Measurements from ENCODE around the gene SLC2A4RG. TPM values are rescaled to one million over a fixed set of nuclear protein-coding genes. Genes with fewer than 3 reads are reported as not detected.

Gene SLC2A4RG
- total and polyA plus RNA-seq, 2 of the 4 experiments (the other 2 are of a cell fraction), result 5.0 to 50.3 TPM

GRCh38 chr20:63746751-63747315 lies 7.3 kb downstream of the SLC2A4RG start:
- H3K23ac ChIP-seq (ENCODE audit: low read depth, low read length), result no peak overlapping the region
- no peak overlapping the region for H3K27ac ChIP-seq (ENCODE audit: insufficient read depth, low read length)
- no TSS peak for BruUV-seq (replicated peaks)
- no peak overlapping the region for H2AK9ac ChIP-seq (replicated peaks; ENCODE audit: low read depth, low read length, poor library complexity)
- H3K14ac ChIP-seq (replicated peaks; ENCODE audit: low read depth, low read length), result no peak overlapping the region
- POLR2A ChIA-PET (ENCODE audit: unreplicated experiment), result no interaction called here
- peaks cover 24% of the 10 kb centered on the region; the same call in 1 of the 2 replicates for H3K36me3 ChIP-seq (ENCODE audit: control insufficient read depth, insufficient read depth, low read length)
- 95% methylated on average over 11 of the region's 47 CpGs; no CpG with 5 or more reads in 1 of the 2 experiments for WGBS, 2 experiments (ENCODE audit: extremely low coverage in 2 of 2, insufficient read length in 1 of 2)
- dilution Hi-C loops (cut with HindIII; ENCODE audit: low sequenced_read_pairs, unreplicated experiment) (no loop called here), in situ Hi-C loops (cut with MboI; ENCODE audit: low sequenced_read_pairs) (no loop called here), intact Hi-C loops (cut with micrococcal nuclease) (no loop called here)
- no peak overlapping the region for H3K4me2 ChIP-seq (ENCODE audit: low read depth, low read length)
- no peak overlapping the region for H2BK120ac ChIP-seq (ENCODE audit: low read depth, low read length)
- H3K56ac ChIP-seq (ENCODE audit: extremely low read depth, insufficient read depth, low read length), result no peak overlapping the region
- no peak overlapping the region for H3K4me3 ChIP-seq (ENCODE audit: insufficient read depth, low read depth, low read length)
- no peak overlapping the region for H2BK20ac ChIP-seq (ENCODE audit: low read depth, low read length)
- no peak overlapping the region for H3K4ac ChIP-seq (ENCODE audit: low read depth, low read length)
- ATAC-seq (ENCODE audit: low read depth) (no peak), DNase-seq (no peak)
- no peaks in the 10 kb centered on the region; the same call in 1 of the 2 replicates for H4K20me1 ChIP-seq (ENCODE audit: insufficient read depth, low read length)
- CTCF ChIA-PET, result no interaction called here
- H3K9me3 ChIP-seq (ENCODE audit: control insufficient read depth, insufficient read depth, low read length), result no peaks in the 10 kb centered on the region
- no peak overlapping the region for H2BK15ac ChIP-seq (ENCODE audit: low read depth, low read length)
- no peak overlapping the region for H2AFZ ChIP-seq (replicated peaks; ENCODE audit: low read length, poor library complexity)
- H3K79me1 ChIP-seq (ENCODE audit: low read depth in 1 of 2, low read length in 2 of 2), result peaks cover 0 to under 1% of the 10 kb centered on the region in 2 experiments; a peak in 1 of 4 replicates
- no peaks in the 10 kb centered on the region for H3K4me1 ChIP-seq (ENCODE audit: control insufficient read depth, insufficient read depth, low read length)
- no peak overlapping the region for H2AK5ac ChIP-seq (ENCODE audit: low read depth, low read length)
- H3K27me3 ChIP-seq (ENCODE audit: control insufficient read depth, insufficient read depth, low read length), result no peaks in the 10 kb centered on the region
- H4K5ac ChIP-seq (ENCODE audit: low read depth, low read length), result no peak overlapping the region
- TF ChIP-seq MAFK (IDR thresholded peaks at IDR 0.05; ENCODE audit: low read depth, low read length), result no peak
- no peak for TF ChIP-seq NFE2L2 (IDR thresholded peaks at IDR 0.05; ENCODE audit: low read depth, low read length)
- TF ChIP-seq POLR2A (IDR thresholded peaks at IDR 0.05; ENCODE audit: low read depth, low read length), result no peak
- no peak for TF ChIP-seq MAZ (IDR thresholded peaks at IDR 0.05; ENCODE audit: borderline replicate concordance, low read depth, low read length)
- H3K18ac ChIP-seq (ENCODE audit: low read depth, low read length), result no peak overlapping the region
- H3K9ac ChIP-seq (ENCODE audit: low read depth, low read length), result no peak overlapping the region
- no peak overlapping the region for H2BK5ac ChIP-seq (ENCODE audit: low read depth, low read length, poor library complexity, severe bottlenecking)
- H4K91ac ChIP-seq (ENCODE audit: insufficient read depth, low read depth, low read length), result no peak overlapping the region
- no peak overlapping the region for H4K8ac ChIP-seq (ENCODE audit: low read depth in 2 of 2, low read length in 2 of 2)
- no peaks in the 10 kb centered on the region for H3K9me1 ChIP-seq (ENCODE audit: insufficient read depth, low read length)

Measured in IMR-90 (cell line).